Heart right ventricle (tissue), 16 donors: ENCODE data around the gene SLC39A2. TPM values are rescaled to one million over a fixed set of nuclear protein-coding genes. Genes with fewer than 3 reads are reported as not detected.

Experiments
- ATAC-seq, 8 donors: fragments of 200-7000 bp; cut with Tn5 transposase; one replicate each; pipeline ENCODE4 v1.9.1; 2020; ENCODE audit warnings: mild to moderate bottlenecking in 8 of 8, moderate library complexity in 8 of 8, moderate number of reproducible peaks in 1 of 8
- DNase-seq, 2 donors: peaks; one replicate each; pipeline ENCODE4 v3.0.0-alpha.2; 2020
- H3K27ac ChIP-seq, 10 donors: fragments of 200-600 bp; sonication (generic) in 2 of 10; one replicate each; pipeline versions ENCODE4 v1.5.0 to v1.8.0; 2020 to 2022; ENCODE audit warnings: mild to moderate bottlenecking in 3 of 10
- H3K27me3 ChIP-seq, 7 donors: fragments of 200-600 bp; one replicate each; pipeline ENCODE4 v1.8.0; 2021 to 2022; ENCODE audit warnings: mild to moderate bottlenecking in 2 of 7
- H3K36me3 ChIP-seq, 9 donors: fragments of 200-600 bp; sonication (generic) in 1 of 9; one replicate each; pipeline versions ENCODE4 v1.5.0 to v1.8.0; 2020 to 2022; ENCODE audit warnings: mild to moderate bottlenecking in 2 of 9
- H3K4me1 ChIP-seq, 9 donors: fragments of 200-600 bp; sonication (generic) in 1 of 9; one replicate each; pipeline versions ENCODE4 v1.5.0 to v1.8.0; 2020 to 2022; ENCODE audit warnings: mild to moderate bottlenecking in 4 of 9
- H3K4me3 ChIP-seq, 10 donors: fragments of 200-600 bp; sonication (generic) in 2 of 10; one replicate each; pipeline versions ENCODE4 v1.5.0 to v1.8.0; 2020 to 2022; ENCODE audit warnings: mild to moderate bottlenecking in 7 of 10, moderate library complexity in 2 of 10
- H3K9me3 ChIP-seq, 11 donors: fragments of 200-600 bp in 10 of 11; sonication (generic) in 2 of 11; one replicate each; pipeline versions ENCODE4 v1.5.0 to v1.8.0; 2013 to 2022; ENCODE audit warnings: mild to moderate bottlenecking in 2 of 11, control low read depth in 1 of 11, moderate library complexity in 1 of 11
- CTCF ChIP-seq, 9 donors: fragments of 200-600 bp; sonication (generic) in 2 of 9; IDR thresholded peaks; one replicate each; pipeline versions ENCODE4 v1.5.0 to v1.8.0; 2021 to 2022; ENCODE audit warnings: antibody characterized with exemption in 9 of 9, mild to moderate bottlenecking in 5 of 9, moderate library complexity in 1 of 9
- WGBS, 2 donors: extraction: QIAGEN DNeasy Blood & Tissue Kit; methylation state at CpG; one replicate each; pipeline ENCODE4 v1.1.7; 2013; ENCODE audit warnings: inconsistent platforms in 1 of 2; 5-methylcytosine and 5-hydroxymethylcytosine counted together
- intact Hi-C, 10 donors: fragments of 100-400 bp; cut with DNase I; formaldehyde crosslinking; loops; one replicate each; pipeline versions ENCODE4 v1.11.1 to v1.14.2; 2022
- polyA plus RNA-seq, 2 donors: library from polyadenylated mRNA; stranded (reverse); fragments of 200-250 nt; gene quantifications; one replicate each; pipeline ENCODE4 v1.2.3, GENCODE V29; 2013
- total RNA-seq, 10 donors: library from RNA; stranded (reverse); fragmentation: NEBNext Ultra II Directional in 3 of 10; extraction: Animal tissue kit (Norgen Biotek cat#: 25700) in 3 of 10; gene quantifications; one replicate each; pipeline versions ENCODE4 v1.2.1 to v1.2.4, GENCODE V29; 2021 to 2023
- donor health status: Arrhythmogenic right ventricular cardiomyopathy.
- donor health status: ischemic (EF 13 %, LVEDD 7.1; RV severe dilation, severe dysfunction).
- donor health status: healthy with polysubstance abuse.
- donor health status: DM: no; HTN: yes; CAD: no.
- donor health status: DM: no; HTN: no; CAD: no.
- donor health status: ischemic (EF 25% LVEDD 6.9; RV normal size, moderate dysfunction).
- donor health status: ischemic (EF 25% LVEDD 5.7; RV mildly dilated, moderate dysfunction).
- donor health status: healthy.
- donor health status: DM: yes; HTN: yes; CAD: no.
- donor health status: Ischemic cardiomyopathy.
- donor health status: ischemic (EF 35%, LVEDD 5.7; RV mildly dilated, moderate dysfunction).
- donor health status: nonischemic (EF 11% LVEDD 7.7; RV severe dilation, severe dysfunction).
- donor health status: DM: yes; HTN: yes; CAD: no.
- donor health status: PGD.
- donor health status: ischemic (EF 29% LVEDD 5.4; RV normal size, mild dysfunction).
- donor health status: nonischemic (EF 23%, LVEDD 6.1; RV moderate dilation, normal function).

Gene SLC39A2
- total and polyA plus RNA-seq, 12 donors, result not detected

GRCh38 chr14:20997564-20997963 is 1.5 kb upstream of the SLC39A2 start:
- intact Hi-C loops, result no loop called here
- 84 to 85% methylated on average over 6 of the region's 6 CpGs for WGBS, 2 donors
- no peaks in the 10 kb centered on the region for H3K9me3 ChIP-seq
- ATAC-seq, result no peak
- peaks cover 0 to under 1% (median 0%) of the 10 kb centered on the region in 9 donors for H3K4me1 ChIP-seq
- H3K36me3 ChIP-seq, result peaks cover 0 to 55% (median 48%) of the 10 kb centered on the region in 9 donors
- no peak for DNase-seq
- no peak overlapping the region for H3K27ac ChIP-seq
- H3K4me3 ChIP-seq, result no peak overlapping the region
- TF ChIP-seq CTCF (IDR thresholded peaks at IDR 0.05), result no peak
- no peaks in the 10 kb centered on the region for H3K27me3 ChIP-seq

- intact Hi-C loops, result no loop called here
- 74 to 78% methylated on average over 3 of the region's 3 CpGs for WGBS, 2 donors
- no peak for TF ChIP-seq CTCF (IDR thresholded peaks at IDR 0.05)
- no peaks in the 10 kb centered on the region for H3K27me3 ChIP-seq
- no peak overlapping the region for H3K27ac ChIP-seq
- ATAC-seq (no peak), DNase-seq (no peak)
- peaks cover 0 to 50% (median 42%) of the 10 kb centered on the region in 9 donors for H3K36me3 ChIP-seq
- no peaks in the 10 kb centered on the region for H3K9me3 ChIP-seq
- peaks cover 0 to 6% (median 0%) of the 10 kb centered on the region in 9 donors for H3K4me1 ChIP-seq
- no peak overlapping the region for H3K4me3 ChIP-seq
Observed at GRCh38 chr14:20998139-20998538, 954 bp upstream of the SLC39A2 start.

GRCh38 chr14:20999591-20999990 is 498 bp downstream of the SLC39A2 start:
- ATAC-seq (no peak), DNase-seq (no peak)
- H3K36me3 ChIP-seq, result peaks cover 0 to 35% (median 28%) of the 10 kb centered on the region in 9 donors
- no peak overlapping the region for H3K4me3 ChIP-seq
- H3K27ac ChIP-seq, result no peak overlapping the region
- H3K9me3 ChIP-seq, result no peaks in the 10 kb centered on the region
- intact Hi-C loops, result no loop called here
- TF ChIP-seq CTCF (IDR thresholded peaks at IDR 0.05), result no peak
- H3K4me1 ChIP-seq, result peaks cover 0 to 14% (median 0%) of the 10 kb centered on the region in 9 donors
- WGBS, 2 donors, result 76% methylated on average over 4 of the region's 4 CpGs
- H3K27me3 ChIP-seq, result no peaks in the 10 kb centered on the region

- DNase-seq (no peak), ATAC-seq (peak in 1 of 8 donors; percentile 35)
- Histone ChIP-seq H3K4me3 (no peak overlapping the region), H3K36me3 (peaks cover 0 to 19% (median 11%) of the 10 kb centered on the region in 9 donors), H3K27me3 (no peaks in the 10 kb centered on the region), H3K9me3 (no peaks in the 10 kb centered on the region), H3K27ac (no peak overlapping the region), H3K4me1 (peaks cover 0 to 17% (median 0%) of the 10 kb centered on the region in 9 donors)
- WGBS, 2 donors, result 61 to 68% methylated on average over 7 of the region's 7 CpGs
- no peak for TF ChIP-seq CTCF (IDR thresholded peaks at IDR 0.05)
- intact Hi-C loops, result no loop called here
Observed at GRCh38 chr14:21001218-21001617, 2.1 kb downstream of the SLC39A2 start.
